Mesenchymal stem cell (in vitro differentiated cells and primary cell): ENCODE data around the gene CES1.
"Not testable (repeated sequence)": the region's sequence is repeated elsewhere in the genome, so short reads cannot be mapped to it uniquely, and the experiment has no call there.

Experiments
- DNase-seq: peaks from one replicate; pipeline ENCODE4 v3.0.0-alpha.2; 2013
- H2AFZ ChIP-seq: one replicate; pipeline ENCODE4 v1.6.1; 2013; ENCODE audit warnings: low read depth, mild to moderate bottlenecking, control low read depth, inconsistent platforms, low read length, moderate library complexity
- H2AK5ac ChIP-seq: 2 replicates; pipeline ENCODE4 v1.6.1; 2013; ENCODE audit warnings: low read length, moderate library complexity, mild to moderate bottlenecking, inconsistent platforms; ENCODE audit not compliant: severe bottlenecking
- H2BK120ac ChIP-seq: one replicate; pipeline ENCODE4 v1.6.1; 2013; ENCODE audit warnings: low read depth, mild to moderate bottlenecking, inconsistent platforms, low read length, moderate library complexity
- H2BK12ac ChIP-seq, 2 experiments: one replicate each; pipeline ENCODE4 v1.6.1; 2013; ENCODE audit warnings: inconsistent platforms in 2 of 2, low read length in 2 of 2, mild to moderate bottlenecking in 2 of 2, moderate library complexity in 2 of 2, control low read depth in 1 of 2
- H2BK15ac ChIP-seq: one replicate; pipeline ENCODE4 v1.6.1; 2013; ENCODE audit warnings: mild to moderate bottlenecking, low read depth, inconsistent platforms; ENCODE audit not compliant: poor library complexity, severe bottlenecking
- H2BK5ac ChIP-seq: 2 replicates; pipeline ENCODE4 v1.6.1; 2013; ENCODE audit warnings: low read depth, mild to moderate bottlenecking, low read length, control low read depth, inconsistent platforms; ENCODE audit not compliant: poor library complexity, severe bottlenecking
- H3K14ac ChIP-seq, 2 experiments: one replicate each; pipeline ENCODE4 v1.6.1; 2013; ENCODE audit warnings: inconsistent platforms in 2 of 2, low read length in 2 of 2, control low read depth in 1 of 2, mild to moderate bottlenecking in 1 of 2, moderate library complexity in 1 of 2
- H3K18ac ChIP-seq, 2 experiments: one replicate each; pipeline ENCODE4 v1.6.1; 2013; ENCODE audit warnings: inconsistent platforms in 2 of 2, low read length in 2 of 2, control low read depth in 1 of 2, low read depth in 1 of 2, mild to moderate bottlenecking in 1 of 2
- H3K23ac ChIP-seq, 2 experiments: one replicate each; pipeline ENCODE4 v1.6.1; 2013; ENCODE audit warnings: inconsistent platforms in 2 of 2, low read length in 2 of 2, mild to moderate bottlenecking in 2 of 2, moderate library complexity in 2 of 2, control low read depth in 1 of 2
- H3K27ac ChIP-seq: 2 replicates; pipeline ENCODE4 v1.5.1; 2013; ENCODE audit warnings: mild to moderate bottlenecking, moderate library complexity, low read length, control low read depth, inconsistent platforms; ENCODE audit not compliant: poor library complexity, severe bottlenecking
- H3K27me3 ChIP-seq, 2 experiments: 2 replicates each; pipeline versions ENCODE4 v1.6.1 to v1.7.0; 2013; ENCODE audit warnings: low read length in 2 of 2, mild to moderate bottlenecking in 2 of 2, moderate library complexity in 2 of 2, control low read depth in 1 of 2, inconsistent platforms in 1 of 2; ENCODE audit not compliant: control insufficient read depth in 1 of 2, insufficient read depth in 1 of 2
- H3K36me3 ChIP-seq, 2 experiments: 2 replicates each; pipeline versions ENCODE4 v1.6.1 to v1.7.0; 2013; ENCODE audit warnings: low read length in 2 of 2, control low read depth in 1 of 2, inconsistent platforms in 1 of 2, low read depth in 1 of 2, mild to moderate bottlenecking in 1 of 2; ENCODE audit not compliant: insufficient read depth in 2 of 2, control insufficient read depth in 1 of 2
- H3K4ac ChIP-seq, 2 experiments: one replicate each; pipeline ENCODE4 v1.6.1; 2013; ENCODE audit warnings: inconsistent platforms in 2 of 2, low read length in 2 of 2, mild to moderate bottlenecking in 2 of 2, moderate library complexity in 2 of 2, control low read depth in 1 of 2, low read depth in 1 of 2
- H3K4me1 ChIP-seq: 2 replicates; pipeline ENCODE4 v1.6.1; 2013; ENCODE audit warnings: low read depth, low read length, control low read depth; ENCODE audit not compliant: control insufficient read depth, insufficient read depth
- H3K4me2 ChIP-seq: 2 replicates; pipeline ENCODE4 v1.6.1; 2013; ENCODE audit warnings: low read length, mild to moderate bottlenecking, inconsistent platforms; ENCODE audit not compliant: poor library complexity, severe bottlenecking
- H3K4me3 ChIP-seq, 2 experiments: 2 replicates each; pipeline versions ENCODE4 v1.5.1 to v1.7.0; 2013; ENCODE audit warnings: low read length in 2 of 2, mild to moderate bottlenecking in 2 of 2, control low read depth in 1 of 2, low read depth in 1 of 2; ENCODE audit not compliant: insufficient read depth in 1 of 2
- H3K79me1 ChIP-seq: replicated peaks from 2 replicates; pipeline ENCODE4 v1.6.1; 2013; ENCODE audit warnings: mild to moderate bottlenecking, control low read depth, low read length, inconsistent platforms; ENCODE audit not compliant: poor library complexity, severe bottlenecking
- H3K9ac ChIP-seq: 2 replicates; pipeline ENCODE4 v1.7.0; 2013; ENCODE audit warnings: mild to moderate bottlenecking, low read length, moderate library complexity
- H3K9me3 ChIP-seq: 2 replicates; pipeline ENCODE4 v1.7.0; 2013; ENCODE audit warnings: mild to moderate bottlenecking, low read length; ENCODE audit not compliant: control insufficient read depth
- H4K8ac ChIP-seq: one replicate; pipeline ENCODE4 v1.6.1; 2013; ENCODE audit warnings: inconsistent platforms, mild to moderate bottlenecking, low read length, moderate library complexity
- H4K91ac ChIP-seq: one replicate; pipeline ENCODE4 v1.6.1; 2013; ENCODE audit warnings: mild to moderate bottlenecking, low read length, inconsistent platforms
- WGBS: methylation state at CpG from one replicate; pipeline ENCODE4 v1.1.7; 2013; ENCODE audit warnings: mixed read lengths; 5-methylcytosine and 5-hydroxymethylcytosine counted together

The CES1 gene

GRCh38 chr16:55861288-55861687 is 28.4 kb upstream of the CES1 start:
- H3K27me3 ChIP-seq, result peaks cover 0 to 26% of the 10 kb centered on the region in 2 experiments
- no peak overlapping the region for H3K4ac ChIP-seq
- H3K27ac ChIP-seq, result no peak overlapping the region
- H3K18ac ChIP-seq, result no peak overlapping the region
- no peak overlapping the region for H4K91ac ChIP-seq
- no peak overlapping the region for H3K4me3 ChIP-seq
- no peak overlapping the region for H2AK5ac ChIP-seq
- H2BK120ac ChIP-seq, result no peak overlapping the region
- H4K8ac ChIP-seq, result no peak overlapping the region
- no peaks in the 10 kb centered on the region for H3K79me1 ChIP-seq
- WGBS, result 74% methylated on average over 4 of the region's 4 CpGs
- H2AFZ ChIP-seq, result no peak overlapping the region
- H2BK5ac ChIP-seq, result no peak overlapping the region
- no peak overlapping the region for H3K14ac ChIP-seq
- no peaks in the 10 kb centered on the region for H3K9me3 ChIP-seq
- H2BK12ac ChIP-seq, result no peak overlapping the region
- no peak overlapping the region for H2BK15ac ChIP-seq
- no peak overlapping the region for H3K23ac ChIP-seq
- DNase-seq, result no peak
- H3K36me3 ChIP-seq, result no peaks in the 10 kb centered on the region
- H3K4me2 ChIP-seq, result no peak overlapping the region
- H3K9ac ChIP-seq, result no peak overlapping the region
- no peaks in the 10 kb centered on the region for H3K4me1 ChIP-seq

- H3K14ac ChIP-seq, H4K91ac ChIP-seq, H3K79me1 ChIP-seq, H3K4ac ChIP-seq, H4K8ac ChIP-seq, H3K9me3 ChIP-seq, H3K4me3 ChIP-seq, H2BK5ac ChIP-seq, DNase-seq, H3K23ac ChIP-seq, H3K27ac ChIP-seq, H2BK15ac ChIP-seq, H2BK12ac ChIP-seq, H2AK5ac ChIP-seq, H3K9ac ChIP-seq, H3K36me3 ChIP-seq, H2AFZ ChIP-seq, H3K18ac ChIP-seq, H2BK120ac ChIP-seq, H3K4me2 ChIP-seq, H3K4me1 ChIP-seq: not testable (repeated sequence)
- peaks cover 0 to 19% of the 10 kb centered on the region in 2 experiments for H3K27me3 ChIP-seq
- WGBS, result 50% methylated on average over 1 of the region's 1 CpG
Measured at GRCh38 chr16:55857650-55858049, 24.8 kb upstream of the CES1 start.

- Histone ChIP-seq H3K4ac (no peak overlapping the region), H3K4me2 (no peak overlapping the region), H3K36me3 (no peaks in the 10 kb centered on the region), H3K9ac (no peak overlapping the region), H2BK15ac (no peak overlapping the region), H2BK120ac (no peak overlapping the region), H3K23ac (no peak overlapping the region), H2AFZ (no peak overlapping the region), H3K18ac (no peak overlapping the region), H3K4me1 (no peaks in the 10 kb centered on the region), H3K79me1 (no peaks in the 10 kb centered on the region), H3K14ac (no peak overlapping the region), H3K27ac (no peak overlapping the region), H4K8ac (no peak overlapping the region), H2BK5ac (no peak overlapping the region), H2BK12ac (no peak overlapping the region), H2AK5ac (no peak overlapping the region), H3K27me3 (peaks cover 0 to 13% of the 10 kb centered on the region in 2 experiments), H3K9me3 (no peaks in the 10 kb centered on the region), H3K4me3 (no peak overlapping the region), H4K91ac (no peak overlapping the region)
- no peak for DNase-seq
- WGBS, result 45% methylated on average over 3 of the region's 3 CpGs
Measured at GRCh38 chr16:55856950-55857349, 24.1 kb upstream of the CES1 start.

- H2BK120ac ChIP-seq, result no peak overlapping the region
- H2AFZ ChIP-seq, result no peak overlapping the region
Measured at GRCh38 chr16:55853114-55853513, 20.2 kb upstream of the CES1 start.

More at GRCh38 chr16:55853114-55853513, 20.2 kb upstream of the CES1 start:
- no peak for DNase-seq
- no peaks in the 10 kb centered on the region for H3K79me1 ChIP-seq
- H3K4me3 ChIP-seq, result no peak overlapping the region
- H3K27ac ChIP-seq, result no peak overlapping the region
- H4K8ac ChIP-seq, result no peak overlapping the region
- H3K27me3 ChIP-seq, result peaks cover 0 to 11% of the 10 kb centered on the region in 2 experiments
- no peak overlapping the region for H2BK12ac ChIP-seq
- no peaks in the 10 kb centered on the region for H3K4me1 ChIP-seq
- H2BK15ac ChIP-seq, result no peak overlapping the region
- H3K23ac ChIP-seq, result no peak overlapping the region
- H2BK5ac ChIP-seq, result no peak overlapping the region
- no peaks in the 10 kb centered on the region for H3K9me3 ChIP-seq
- H3K4ac ChIP-seq, result no peak overlapping the region
- H2AK5ac ChIP-seq, result no peak overlapping the region
- H3K14ac ChIP-seq, result no peak overlapping the region
- no peak overlapping the region for H3K4me2 ChIP-seq
- H3K9ac ChIP-seq, result no peak overlapping the region
- 75% methylated on average over 2 of the region's 3 CpGs for WGBS
- no peak overlapping the region for H3K18ac ChIP-seq
- H4K91ac ChIP-seq, result no peak overlapping the region
- no peaks in the 10 kb centered on the region for H3K36me3 ChIP-seq
